NCI-H187 (cell line): Measurements from ENCODE around the gene NAA15.
"Not testable (repeated sequence)": the region's sequence is repeated elsewhere in the genome, so short reads cannot be mapped to it uniquely, and the experiment has no call there.

Experiments
- DNase-seq, 2 experiments: peaks; one replicate each; lab custom pipeline; 2025; lab: John Stamatoyannopoulos, UW

NAA15 gene

DNA sequence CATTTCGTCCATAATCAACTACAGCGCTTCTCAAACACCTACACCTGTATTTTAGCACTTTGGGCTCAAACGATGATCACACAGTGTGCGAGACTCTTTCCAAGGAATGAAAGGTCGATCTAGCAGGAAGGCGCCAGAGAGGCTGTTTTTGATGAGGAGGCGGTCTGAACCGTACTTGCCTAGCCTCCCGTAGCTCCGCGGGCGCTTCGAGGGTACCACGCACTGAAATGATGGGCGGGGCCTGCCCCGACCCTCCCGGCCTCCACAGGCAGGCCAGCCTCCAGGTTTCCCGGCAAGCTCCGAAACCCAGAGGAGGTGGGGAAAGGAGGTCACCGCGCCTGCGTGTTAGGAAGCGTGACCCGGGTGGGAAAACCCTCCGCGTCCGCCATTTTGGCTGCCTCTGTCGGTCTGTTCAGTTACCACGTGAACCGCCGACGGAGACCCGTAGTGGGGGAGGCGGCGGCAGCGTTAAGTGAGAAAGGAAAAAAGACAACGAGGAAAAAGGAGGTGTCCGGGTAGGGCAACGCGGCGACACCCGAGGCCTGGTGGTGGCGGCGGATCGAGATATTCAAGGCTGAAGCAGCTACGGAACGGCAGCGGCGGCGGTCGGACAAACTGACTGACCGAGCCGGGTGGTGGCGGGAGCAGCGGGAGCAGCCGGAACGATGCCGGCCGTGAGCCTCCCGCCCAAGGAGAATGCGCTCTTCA lies at the start of gene NAA15:
NAA15 (plus strand) TSS at position 393 of the 708 bp plus-strand sequence; CDS start at position 666, 273 bp downstream.
- DNase-seq: peak; percentile 88 to 90

DNA sequence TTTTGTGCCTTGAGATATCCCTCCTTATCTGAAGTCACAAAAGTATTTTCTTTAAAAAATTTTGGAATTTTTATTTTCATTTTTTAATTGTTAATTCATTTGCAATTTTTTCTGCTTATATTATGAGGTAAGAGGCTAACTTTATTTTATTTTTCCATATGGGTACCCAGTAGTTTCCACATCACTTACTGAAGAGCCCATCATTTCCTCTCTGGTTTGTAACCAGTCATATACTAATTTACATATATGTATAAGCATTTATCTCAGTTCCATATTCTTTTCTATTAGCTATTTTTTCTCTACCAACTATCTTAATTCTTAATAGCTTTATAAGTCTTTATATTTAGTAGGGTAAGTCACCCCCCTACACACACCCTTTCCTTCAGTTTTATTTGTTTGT lies 48.3 kb upstream of the NAA15 start:
- no peak for DNase-seq

DNA sequence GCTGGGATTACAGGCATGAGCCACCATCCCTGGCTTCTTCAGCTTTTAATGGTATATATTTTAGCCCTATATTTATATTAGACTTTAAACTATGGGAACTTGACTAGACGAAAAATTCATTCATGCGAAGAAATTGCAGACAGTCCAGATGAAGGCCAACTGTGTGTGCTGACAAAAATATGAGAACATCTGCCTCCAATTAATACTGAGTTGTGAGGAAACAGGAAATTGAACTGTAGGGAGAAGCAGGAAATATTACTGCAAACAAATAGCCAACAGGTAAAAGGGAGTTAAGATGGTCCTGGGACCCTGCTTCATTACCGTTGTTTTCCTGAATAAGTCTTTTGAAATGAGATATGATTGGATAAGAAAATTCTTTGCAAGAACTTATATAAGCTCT lies 47.6 kb upstream of the NAA15 start:
- DNase-seq: no peak

DNA sequence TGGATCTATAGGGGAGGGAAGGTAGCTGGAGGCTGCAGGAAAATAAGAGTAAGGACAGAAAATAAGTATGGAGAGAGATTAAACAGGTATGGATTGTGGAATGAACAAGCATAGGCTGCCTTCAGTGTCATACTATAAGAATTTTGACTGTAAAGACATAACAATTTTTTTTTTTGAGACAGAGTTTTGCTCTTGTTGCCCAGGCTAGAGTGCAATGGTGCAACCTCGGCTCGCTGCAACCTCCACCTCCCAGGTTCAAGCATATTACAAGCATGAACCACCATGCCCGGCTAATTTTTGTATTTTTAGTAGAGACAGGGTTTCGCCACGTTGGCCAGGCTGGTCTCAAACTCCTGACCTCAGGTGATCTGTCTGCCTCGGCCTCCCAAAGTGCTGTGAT lies 45.7 kb upstream of the NAA15 start:
- DNase-seq: not testable (repeated sequence)

DNA sequence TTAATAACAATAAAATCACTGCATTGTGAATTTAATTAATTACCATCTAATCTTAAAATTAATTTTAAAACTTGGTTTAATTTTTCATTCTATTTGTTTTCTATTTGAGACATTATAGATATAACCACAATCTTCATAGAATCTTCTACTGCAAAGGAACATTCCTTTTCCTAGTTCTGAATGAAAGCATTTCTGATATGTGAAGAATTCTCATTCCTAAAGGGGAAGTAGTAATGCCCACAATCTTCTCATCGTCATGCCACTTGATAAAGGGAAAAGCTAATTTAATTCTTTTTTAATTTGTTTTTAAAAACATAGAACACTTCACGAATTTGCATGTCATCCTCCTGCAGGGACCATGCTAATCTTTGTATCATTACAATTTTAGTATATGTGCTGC lies 45.0 kb upstream of the NAA15 start:
- no peak for DNase-seq

DNA sequence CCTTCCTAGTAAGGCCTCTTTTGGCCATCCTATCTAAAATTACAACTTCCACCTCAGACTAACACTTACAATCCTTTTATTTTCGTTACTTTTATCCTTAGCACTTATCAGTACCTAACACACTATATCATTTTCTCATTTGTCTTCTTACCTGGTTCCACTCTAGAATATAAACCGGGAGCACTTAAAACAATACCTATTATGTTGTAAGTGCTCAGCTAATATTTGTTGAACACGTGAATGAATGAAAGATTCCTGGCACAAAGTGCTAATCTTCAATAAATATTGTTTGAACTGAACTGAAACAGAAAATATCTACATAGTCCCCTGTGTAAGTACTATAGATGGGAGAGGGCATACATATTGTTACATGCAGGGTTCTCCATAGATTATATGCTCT lies 35.7 kb upstream of the NAA15 start:
- DNase-seq: no peak

DNA sequence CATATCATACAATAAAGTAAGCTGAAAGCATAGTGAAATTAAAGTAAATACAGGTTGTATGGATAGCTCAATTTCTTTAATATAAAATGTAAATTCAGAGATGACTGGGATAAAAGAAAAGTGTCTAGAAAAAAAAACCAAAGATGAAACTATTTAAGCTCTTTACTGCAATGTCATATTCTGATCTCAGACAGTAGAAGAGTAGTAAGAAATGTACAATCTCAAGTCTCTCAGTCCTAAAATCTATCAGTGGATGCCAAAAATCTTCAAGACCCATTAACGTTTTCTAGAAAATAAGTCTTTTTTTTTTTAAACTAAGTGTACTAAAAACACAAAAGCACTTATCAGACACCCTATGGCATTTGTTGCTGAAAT lies 35.1 kb upstream of the NAA15 start:
- no peak for DNase-seq

DNA sequence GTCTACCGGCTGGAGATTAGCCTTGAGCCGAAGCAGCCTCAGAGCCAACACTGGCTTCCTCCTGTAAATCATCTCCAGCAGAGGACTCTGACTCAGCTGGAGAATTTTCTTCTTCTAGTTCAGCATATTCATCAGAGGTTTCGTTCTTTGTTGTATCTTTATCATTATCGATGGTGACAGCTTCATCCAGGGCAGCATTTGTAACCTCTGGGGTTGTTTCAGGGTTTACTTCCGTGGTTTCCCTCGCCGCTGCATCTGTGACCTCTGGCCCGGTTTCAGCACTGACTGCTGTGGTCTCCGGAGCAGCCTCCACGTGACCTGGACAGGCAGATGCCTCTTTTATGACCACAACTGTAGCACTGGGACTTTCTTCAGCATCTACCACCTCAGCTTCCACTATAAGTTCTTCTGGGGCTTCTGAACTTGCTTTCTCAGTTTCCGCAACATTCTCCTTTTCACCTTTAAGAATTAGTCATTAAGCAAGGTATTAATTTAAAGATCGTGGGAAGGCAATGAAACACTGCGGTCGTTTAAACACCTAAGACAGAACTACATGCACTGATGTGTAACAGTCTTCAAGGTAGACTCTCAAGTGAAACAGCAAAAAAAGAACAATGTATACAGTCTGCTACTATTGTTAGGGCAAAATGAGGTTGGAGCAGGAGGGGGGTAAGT lies 34.6 kb upstream of the NAA15 start:
- no peak for DNase-seq

DNA sequence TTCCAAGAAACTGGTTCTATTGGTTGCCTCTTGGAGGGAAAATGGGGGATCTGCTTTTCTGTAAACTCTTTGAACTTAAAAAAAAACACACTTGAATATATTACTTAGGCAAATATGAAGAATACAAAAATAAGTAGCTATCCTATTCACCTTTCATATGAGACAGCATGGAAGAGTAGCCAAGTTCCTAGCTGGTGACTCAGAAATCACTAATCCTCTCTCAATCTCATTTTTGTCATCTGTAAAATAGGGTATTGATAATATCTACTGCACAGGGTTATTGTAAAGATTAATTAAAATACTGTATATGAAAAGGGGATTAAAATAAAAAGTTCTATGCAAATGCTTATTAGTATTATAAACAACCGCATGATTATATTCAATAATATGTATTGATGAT lies 34.0 kb upstream of the NAA15 start:
- DNase-seq: no peak

DNA sequence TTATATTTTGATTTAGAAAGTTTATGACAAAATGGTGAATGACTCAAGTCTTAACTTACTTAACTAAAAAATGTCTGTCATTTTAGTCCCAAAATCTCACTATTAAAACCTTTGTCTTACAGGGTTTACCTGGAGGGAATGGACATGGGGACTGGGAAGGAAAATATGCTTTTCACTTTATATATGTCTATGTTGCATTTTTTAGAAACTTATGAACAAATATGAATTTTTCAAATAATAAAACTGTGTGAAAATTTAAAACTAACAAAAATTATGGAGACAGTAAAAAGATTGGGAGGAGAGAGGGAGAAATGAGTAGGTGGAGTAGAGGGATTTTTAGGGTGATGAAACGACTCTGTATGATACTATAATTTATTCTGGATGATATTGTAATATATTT lies 27.5 kb upstream of the NAA15 start:
- no peak for DNase-seq

DNA sequence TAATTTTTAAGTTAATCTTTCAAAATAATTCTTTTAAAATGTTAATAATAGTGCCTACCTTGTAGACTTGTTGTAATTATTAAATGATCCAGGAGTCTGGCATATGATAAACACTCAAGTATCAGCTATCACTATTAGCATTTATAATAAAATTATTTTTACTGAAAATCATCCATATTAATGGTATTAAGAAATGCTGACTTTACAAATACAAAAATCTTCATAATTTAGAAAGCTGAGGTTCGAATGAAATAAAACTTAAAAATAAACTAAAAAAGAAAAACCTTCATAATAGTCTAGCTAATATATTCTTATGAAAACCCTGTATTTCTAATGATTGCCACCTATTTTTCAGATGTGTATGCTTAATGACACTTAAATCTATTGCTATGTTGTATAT lies 26.5 kb upstream of the NAA15 start:
- no peak for DNase-seq

DNA sequence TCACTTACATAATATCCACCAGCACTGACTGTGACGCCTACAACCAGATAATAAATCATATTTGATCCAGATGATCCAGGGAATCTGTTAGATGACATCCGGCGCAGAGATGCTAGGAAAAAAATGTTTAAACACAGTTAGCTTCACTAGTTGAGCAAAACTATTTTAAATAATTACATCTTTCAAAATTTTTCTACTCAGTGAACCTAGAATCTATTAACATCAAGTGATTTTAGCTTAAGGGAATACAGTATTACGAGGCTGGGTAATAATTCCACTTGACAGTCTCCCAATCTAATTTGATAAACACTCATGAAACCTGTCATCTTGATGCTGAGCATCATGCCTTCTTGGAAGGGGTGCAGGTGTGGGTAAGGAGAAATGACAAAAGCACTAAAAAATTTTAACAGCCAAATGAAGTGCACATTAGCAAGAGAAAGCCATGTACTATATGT lies 26.0 kb upstream of the NAA15 start:
- DNase-seq: no peak

DNA sequence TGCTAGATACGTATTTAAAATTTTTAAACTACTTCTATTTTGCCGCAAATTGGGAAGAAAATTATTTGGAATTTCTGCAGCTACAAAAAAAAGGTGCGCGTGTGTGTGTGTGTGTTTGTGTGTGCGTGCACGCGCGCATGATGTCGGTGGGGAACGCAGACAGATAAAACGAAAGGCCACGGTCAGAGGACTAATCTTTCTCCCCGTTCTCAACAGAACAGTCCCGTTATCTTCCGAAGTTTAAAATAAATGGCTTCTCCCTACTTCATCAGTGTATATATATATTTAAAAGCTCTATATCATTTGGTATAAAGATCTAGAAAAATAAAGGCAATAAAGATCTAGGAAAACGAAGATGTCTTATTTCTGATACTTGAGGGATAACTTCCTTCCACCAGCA lies 22.8 kb upstream of the NAA15 start:
- DNase-seq: no peak

DNA sequence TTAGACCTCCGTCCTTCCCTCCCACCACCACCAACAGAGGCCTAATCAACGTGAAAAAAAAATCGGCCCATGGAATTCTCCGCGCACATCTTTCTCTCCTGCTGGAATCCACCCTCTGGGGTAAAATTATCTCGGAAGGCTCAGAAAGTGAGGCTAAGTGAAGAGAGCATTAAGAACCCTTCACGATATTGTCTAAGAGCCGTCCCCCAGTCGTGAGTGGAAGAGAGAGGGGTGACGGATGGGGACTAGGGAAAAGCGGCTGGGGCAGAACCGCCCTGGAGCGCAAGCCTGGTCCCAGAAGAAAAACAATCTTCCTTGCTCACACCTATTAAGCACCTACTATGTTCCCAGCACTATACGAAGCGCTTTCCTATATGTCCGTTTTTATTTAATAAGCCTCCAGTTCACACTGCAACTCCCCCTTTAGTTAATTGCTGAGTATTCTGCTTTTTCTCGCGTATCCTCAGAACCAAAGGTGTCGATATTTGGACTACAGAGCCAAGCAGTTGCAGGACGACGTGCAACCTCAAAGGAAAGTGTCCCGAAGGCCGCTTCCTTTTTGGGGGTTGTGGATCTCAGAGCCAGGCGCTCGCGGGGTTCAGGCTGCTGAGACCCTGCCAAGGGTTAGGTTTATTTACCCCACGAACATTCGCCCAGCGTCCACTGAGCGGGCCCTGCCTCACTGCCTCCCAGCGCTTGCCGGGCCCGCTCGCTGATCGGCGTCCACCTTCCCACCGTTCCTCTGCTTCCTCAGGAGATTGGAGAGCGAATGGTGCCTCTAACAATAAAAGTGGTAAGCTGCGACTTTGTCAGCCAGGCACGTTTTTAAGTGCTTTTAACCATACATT lies 22.2 kb upstream of the NAA15 start:
- no peak for DNase-seq

DNA sequence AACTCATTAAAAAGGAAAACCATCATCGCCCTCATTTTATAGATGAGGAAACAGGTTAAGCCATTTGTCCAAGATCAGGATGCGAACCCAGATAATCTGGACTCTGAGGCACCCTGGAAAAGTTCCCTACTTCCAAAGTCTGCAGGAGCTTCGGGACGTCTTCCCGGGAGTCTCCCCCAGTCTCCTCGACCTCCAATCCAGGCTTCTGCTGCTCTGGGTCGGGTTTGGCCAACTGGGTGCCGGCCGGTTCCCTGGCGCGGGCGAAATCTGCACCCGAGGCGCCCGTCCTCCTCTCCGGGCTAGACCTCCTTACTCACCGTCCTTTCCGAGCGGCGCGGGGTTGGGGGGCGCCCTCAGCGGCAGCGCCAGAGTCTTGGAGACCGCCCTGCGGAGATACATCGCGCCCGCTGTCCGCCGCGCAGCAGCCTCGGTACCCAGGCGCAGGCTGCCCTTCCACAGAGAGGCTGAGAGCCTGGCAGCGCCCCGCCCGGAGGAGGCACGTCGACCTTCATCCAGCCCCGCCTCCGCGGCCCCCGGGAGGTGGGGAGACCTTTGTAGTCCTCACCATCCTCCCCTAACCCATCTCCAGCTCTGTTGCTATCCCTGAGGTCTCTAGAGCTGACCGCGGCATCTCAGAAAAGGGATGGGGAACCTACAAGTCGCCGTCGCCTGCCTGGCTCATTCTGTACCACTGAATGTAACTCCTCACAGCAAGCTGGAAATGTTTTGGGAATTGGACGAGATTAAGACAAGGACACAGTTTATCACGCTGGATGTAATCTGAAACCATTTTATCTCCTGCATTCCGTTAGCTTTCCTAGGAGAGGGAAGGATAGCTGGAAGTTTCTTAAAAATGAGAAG lies 21.3 kb upstream of the NAA15 start, which contains the start of gene MGARP:
MGARP (minus strand) TSS at position 466 of the 861 bp plus-strand sequence; CDS start at position 399, 67 bp downstream.
- DNase-seq: no peak

DNA sequence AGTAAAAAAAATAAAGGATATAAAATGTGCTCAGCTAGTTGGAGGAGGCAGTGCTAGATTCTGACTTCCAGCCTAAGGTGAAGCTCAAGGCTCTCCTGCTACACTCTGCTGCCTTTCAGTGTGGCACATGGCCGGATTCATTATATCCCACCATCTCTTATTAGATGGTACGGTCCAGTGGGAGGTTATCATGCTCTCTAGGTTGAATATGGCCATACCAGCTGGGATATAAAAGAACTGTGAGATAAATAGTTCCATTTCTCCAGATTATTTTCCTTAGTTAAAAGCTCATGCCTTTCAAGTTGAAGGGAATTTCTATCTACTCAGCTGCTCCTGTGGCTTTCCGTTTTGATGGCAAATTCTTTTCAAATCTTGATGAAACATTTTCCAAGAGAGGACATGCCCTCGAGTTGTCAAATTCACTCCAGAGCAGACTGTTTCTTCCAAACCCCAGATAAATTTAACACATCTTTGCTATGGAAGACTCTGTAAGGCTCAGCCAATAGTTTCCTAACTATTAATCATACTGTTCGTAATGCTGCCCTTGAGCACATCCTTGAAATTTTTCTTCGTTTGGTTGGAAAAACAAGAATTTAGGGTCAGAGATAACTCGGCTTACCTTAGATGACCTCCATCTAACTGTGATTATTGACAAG lies 19.1 kb upstream of the NAA15 start:
- no peak for DNase-seq

DNA sequence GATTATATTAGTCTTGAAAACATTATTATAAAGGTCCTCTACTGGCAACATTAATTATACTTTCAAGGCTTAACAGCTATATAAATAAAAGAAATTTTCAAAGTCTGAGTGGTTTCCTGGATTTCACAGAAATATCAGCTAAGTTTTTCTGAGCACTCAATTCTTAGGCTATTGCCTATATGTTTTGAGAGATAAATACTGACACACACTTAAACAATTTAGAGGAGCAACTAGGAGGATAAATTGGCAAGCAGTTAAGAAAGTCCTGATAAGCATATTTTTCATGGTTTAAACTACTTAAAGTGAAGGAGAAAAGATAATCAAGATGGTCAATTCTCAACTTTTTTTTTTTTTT lies 18.6 kb upstream of the NAA15 start:
- DNase-seq: no peak

DNA sequence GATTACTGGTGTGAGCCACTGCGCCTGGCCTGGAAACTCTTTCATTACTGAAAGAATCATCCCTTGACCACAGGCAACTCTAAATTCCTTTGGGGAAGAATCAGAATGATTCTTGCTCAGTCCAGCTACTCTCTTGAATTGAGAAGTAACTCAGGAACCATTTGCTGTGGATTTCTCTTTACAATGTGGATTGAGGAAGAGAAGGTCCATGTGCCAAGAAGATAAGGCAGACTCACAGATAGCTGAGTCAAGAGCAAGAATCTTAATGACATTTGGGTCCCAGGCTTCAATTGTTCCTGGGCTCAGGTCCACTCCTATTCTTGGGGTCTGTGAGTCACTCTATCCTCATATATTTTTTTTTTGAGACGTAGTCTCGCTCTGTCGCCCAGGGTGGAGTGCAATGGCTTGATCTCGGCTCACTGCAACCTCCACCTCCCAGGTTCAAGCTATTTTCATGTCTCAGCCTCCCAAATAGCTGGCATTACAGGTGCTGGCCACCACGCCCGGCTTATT lies 15.1 kb upstream of the NAA15 start:
- DNase-seq: no peak

DNA sequence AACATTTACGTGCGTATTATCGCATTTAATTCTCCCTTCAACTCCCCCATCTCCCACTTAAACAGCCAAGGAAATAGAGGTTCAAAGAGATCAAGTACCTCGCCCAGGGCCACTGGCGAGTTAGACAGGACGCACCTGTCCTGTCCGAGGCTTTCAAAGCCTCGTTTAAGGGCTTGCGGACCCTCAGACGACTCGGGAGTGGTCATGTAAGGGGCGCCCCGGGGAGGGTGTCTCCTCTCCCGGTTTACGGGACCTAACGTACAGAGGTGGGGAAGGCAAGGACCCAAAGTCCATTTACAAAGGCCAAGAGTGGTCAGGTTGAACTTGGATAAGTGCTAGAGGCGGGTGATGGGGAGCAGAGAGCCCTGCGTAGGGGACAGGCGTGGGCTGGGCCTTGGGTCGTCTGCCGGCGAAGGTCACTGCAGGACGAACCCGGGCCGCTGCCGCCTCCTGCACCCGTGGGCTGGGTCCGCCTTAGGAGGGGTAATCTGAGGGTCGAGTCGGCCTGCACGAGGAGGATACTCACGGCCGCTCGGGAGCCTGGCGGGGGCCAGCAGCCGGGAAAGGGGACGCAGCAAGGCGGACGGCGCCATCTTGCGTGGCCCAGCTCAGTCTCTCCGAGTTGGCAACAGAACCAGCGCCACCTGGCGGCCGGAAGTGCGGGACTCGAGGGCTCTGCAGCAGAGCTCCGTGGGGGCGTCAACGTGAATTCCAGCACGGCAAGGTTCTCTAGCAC lies 5.9 kb upstream of the NAA15 start:
- DNase-seq: peak; percentile 72 to 88

DNA sequence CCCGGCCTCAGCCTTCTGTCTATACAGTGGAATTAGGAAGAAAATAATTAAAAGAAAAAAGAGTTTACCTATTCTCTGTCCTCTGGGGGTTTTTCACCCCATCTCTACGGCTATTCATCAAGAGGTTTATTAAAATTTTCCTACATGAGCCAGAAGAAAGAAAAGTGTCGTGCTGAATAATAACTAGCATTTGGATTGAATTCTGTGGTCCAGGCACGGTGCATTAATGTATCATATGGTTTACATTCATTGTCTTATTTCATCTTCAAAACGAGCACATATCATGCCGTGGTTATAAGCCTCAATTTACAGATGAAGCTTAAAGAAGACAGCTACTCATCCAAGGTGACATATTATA lies 5.4 kb upstream of the NAA15 start:
- no peak for DNase-seq
